ENCODE results near the gene MAP3K5.
"Not testable (repeated sequence)": the region's sequence is repeated elsewhere in the genome, so short reads cannot be mapped to it uniquely, and the experiment has no call there.

The MAP3K5 gene

DNA sequence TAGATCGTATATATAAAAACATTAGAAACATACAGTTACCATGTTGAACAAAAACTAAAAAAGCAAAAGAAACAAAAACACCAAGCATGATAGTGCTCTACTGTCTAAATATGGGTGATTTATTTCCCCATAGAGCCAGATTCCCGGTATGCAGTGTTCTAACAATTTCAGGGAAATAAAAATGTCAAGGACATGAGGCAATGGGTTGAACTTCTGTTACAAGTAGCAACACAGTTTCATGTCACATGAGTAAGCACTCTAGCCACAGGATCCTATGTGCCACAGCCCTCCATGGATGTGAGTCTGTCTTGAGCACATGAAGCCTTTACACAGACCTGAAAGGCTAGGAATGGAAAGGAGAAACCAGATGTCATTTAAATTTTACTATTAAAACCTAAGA is 96.0 kb downstream of the MAP3K5 start:
- DNase-seq (ENCODE audit: low read depth in 3 of 3, low spot score in 1 of 3) = no peak

GRCh38 chr6:136695412-136695811 is 96.9 kb downstream of the MAP3K5 start:
- DNase-seq (ENCODE audit: low read depth in 3 of 3, low spot score in 1 of 3) = no peak

GRCh38 chr6:136693090-136693489 is 99.2 kb downstream of the MAP3K5 start:
- no peak for DNase-seq (ENCODE audit: low read depth in 3 of 3, low spot score in 1 of 3)

- not testable (repeated sequence) for DNase-seq (ENCODE audit: low read depth in 3 of 3, low spot score in 1 of 3)
Observed at GRCh38 chr6:136687894-136688293, 104.4 kb downstream of the MAP3K5 start.

- no peak for DNase-seq (ENCODE audit: low read depth in 3 of 3, low spot score in 1 of 3)
Observed at GRCh38 chr6:136685540-136686108, 106.7 kb downstream of the MAP3K5 start.

DNA sequence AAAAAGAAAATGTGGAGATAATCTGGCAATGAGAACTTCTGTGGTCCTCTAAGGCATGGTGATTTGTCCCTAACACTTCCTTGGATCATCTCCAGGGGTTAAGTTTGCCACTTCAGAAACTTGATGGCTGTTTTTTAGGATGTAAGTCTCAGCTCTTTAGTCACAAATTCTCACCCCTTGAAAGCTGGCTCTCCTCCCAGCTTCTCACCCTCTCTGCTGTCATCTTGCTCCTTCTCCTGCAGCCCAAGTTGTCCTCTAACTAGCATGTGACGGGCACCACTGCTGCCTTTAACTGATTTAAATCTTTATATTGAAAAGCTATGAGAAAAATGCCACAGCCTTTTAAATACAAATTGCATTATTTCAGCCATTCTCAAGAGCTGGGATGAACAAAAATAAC is 107.8 kb downstream of the MAP3K5 start:
- no peak for DNase-seq (ENCODE audit: low read depth in 3 of 3, low spot score in 1 of 3)

DNA sequence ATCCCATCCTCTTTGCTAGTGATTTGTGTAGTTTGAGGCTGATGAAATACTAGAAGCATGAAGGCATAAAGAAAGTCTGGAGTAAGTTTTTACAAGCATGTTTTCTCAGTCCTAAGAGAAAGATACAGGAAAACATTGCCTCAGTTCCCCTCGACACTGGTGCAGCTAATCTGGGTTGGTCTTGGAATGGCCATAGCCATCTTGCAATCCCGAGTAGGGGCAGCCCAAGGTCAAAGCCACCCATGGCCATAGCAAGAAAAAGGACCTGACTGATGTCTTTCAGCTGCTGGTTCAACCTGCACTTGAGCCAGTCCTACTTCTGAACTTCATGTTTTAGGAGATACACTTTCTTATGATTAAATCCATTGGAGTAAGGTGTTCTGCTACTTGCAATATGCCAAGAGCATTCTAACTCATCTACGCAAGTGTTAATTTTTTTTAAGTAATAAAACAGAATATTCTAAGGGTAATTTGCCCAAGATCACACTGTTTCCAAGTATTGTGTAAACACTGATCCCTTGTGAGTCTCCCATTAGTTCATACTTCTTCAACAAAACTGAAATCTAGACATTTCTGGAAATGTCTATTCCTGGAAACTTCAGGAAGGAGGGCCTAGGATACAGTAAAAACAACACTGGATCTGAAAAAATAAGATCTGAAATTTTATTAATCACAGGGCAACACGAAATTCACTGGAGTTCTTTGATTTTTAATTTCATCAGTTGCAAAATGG is 108.9 kb downstream of the MAP3K5 start:
- no peak for DNase-seq (ENCODE audit: low read depth in 3 of 3, low spot score in 1 of 3)

DNA sequence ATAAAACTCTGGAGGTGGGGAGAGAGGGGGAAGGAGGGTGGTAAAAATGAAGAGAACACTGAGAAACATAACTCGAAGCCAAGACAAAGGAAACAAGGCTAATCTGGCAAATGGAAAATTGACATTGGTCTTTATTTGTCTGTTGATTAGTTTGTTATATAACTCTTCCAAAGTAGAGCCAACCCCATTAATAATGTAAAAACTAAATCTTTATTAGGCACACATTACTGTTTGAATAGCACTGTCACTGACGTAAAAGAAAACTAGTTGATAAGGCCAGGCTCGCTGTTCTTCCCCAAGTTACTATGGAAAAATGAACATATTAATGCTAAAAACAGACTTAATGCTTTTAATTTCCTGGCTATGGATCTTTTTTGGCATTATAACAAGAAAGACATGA is 110.0 kb downstream of the MAP3K5 start:
- no peak for DNase-seq (ENCODE audit: low read depth in 3 of 3, low spot score in 1 of 3)

- DNase-seq (ENCODE audit: low read depth in 3 of 3, low spot score in 1 of 3) = no peak
Observed at GRCh38 chr6:136677822-136678221, 114.5 kb downstream of the MAP3K5 start.

- DNase-seq (ENCODE audit: low read depth in 3 of 3, low spot score in 1 of 3) = no peak
Observed at GRCh38 chr6:136677344-136677743, 114.9 kb downstream of the MAP3K5 start.

- DNase-seq (ENCODE audit: low read depth in 3 of 3, low spot score in 1 of 3) = no peak
Observed at GRCh38 chr6:136676075-136676474, 116.2 kb downstream of the MAP3K5 start.

- no peak for DNase-seq (ENCODE audit: low read depth in 3 of 3, low spot score in 1 of 3)
Observed at GRCh38 chr6:136673571-136673970, 118.7 kb downstream of the MAP3K5 start.

GRCh38 chr6:136672144-136672543 is 120.1 kb downstream of the MAP3K5 start:
- DNase-seq (ENCODE audit: low read depth in 3 of 3, low spot score in 1 of 3) = no peak

GRCh38 chr6:136669299-136669699 is 123.0 kb downstream of the MAP3K5 start:
- DNase-seq (ENCODE audit: low read depth in 3 of 3, low spot score in 1 of 3) = no peak

DNA sequence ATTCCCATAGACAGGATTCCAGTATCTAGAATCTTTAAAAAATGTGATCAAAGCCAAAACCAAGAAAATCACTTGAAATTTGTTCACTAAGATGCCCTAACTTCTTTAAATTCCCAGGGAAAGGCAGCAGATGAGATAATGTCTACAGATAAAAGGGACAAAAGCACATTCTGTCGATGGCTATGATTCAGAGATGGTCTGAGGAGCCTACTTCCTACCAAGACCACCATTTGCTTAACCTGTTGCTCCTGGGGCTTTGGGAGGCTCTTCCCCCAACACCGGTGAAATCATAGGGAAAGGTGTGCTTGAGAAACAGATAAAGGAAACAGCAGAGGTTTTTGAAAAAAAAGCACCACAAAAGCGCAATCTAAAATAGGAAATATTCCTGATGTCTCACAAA is 123.7 kb downstream of the MAP3K5 start:
- DNase-seq (ENCODE audit: low read depth in 3 of 3, low spot score in 1 of 3) = no peak

- DNase-seq (ENCODE audit: low read depth in 3 of 3, low spot score in 1 of 3) = no peak
Observed at GRCh38 chr6:136666041-136666440, 126.2 kb downstream of the MAP3K5 start.

DNA sequence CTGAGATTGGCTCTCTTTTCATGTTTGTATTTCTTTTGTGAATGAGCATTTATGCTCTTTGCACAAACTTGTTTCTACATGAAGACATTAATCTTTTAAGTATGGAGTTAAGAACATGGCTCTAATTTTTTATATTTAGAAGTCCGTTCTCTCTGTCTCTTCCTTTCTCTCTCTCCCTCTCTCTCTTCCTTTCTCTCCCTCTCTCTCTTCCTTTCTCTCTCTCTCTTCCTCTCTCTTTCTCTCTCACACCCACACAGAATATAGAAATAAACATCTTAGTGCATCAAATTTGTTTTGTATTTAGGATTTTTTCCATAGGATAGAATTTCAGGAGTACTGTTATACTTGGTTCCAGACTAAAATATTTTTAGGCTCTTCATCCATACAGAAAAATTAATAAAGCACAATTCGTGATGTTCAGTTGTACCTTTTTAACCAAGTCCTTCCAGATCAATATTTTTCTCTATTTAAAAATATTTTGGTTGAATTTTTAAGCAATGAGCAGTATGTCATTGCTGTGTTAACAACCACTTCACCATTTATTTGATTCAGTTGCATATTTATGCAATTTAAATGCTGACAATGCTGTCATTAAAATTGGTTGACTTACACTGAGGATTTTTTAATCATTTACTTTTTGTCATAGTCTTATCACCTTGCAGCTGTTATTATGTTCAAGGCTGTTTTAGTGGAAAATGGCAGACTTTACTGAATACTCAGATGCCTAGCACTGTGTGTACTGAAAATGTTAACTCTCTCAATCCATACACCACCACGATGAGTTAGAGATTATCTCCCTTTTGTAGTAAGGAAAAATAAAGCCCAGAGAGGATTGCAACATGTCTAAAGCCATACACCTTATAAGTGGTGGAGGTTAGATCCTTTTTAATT is 129.7 kb downstream of the MAP3K5 start:
- no peak for DNase-seq (ENCODE audit: low read depth in 3 of 3, low spot score in 1 of 3)

- no peak for DNase-seq (ENCODE audit: low read depth in 3 of 3, low spot score in 1 of 3)
Observed at GRCh38 chr6:136660727-136661126, 131.6 kb downstream of the MAP3K5 start.

GRCh38 chr6:136659991-136660499 is 132.2 kb downstream of the MAP3K5 start:
- no peak for DNase-seq (ENCODE audit: low read depth in 3 of 3, low spot score in 1 of 3)

DNA sequence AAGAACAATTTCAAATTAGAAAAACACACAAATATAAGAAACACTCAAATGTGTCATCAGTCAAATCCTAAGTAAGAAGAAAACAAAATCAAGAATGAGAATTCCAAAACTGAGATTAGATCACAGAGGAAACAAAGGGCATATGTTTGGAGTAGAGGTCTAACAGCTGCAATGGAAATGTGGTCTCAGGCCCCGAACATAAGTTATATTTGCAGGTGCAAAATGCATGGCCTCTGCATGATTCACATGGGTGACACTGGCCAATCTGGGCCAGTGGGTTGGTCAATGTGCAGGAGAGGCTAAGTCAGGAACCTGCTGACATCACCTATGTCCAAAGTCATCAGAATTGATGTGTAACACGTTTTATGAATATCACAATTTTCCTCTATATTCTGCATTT is 133.6 kb downstream of the MAP3K5 start:
- DNase-seq (ENCODE audit: low read depth in 3 of 3, low spot score in 1 of 3) = no peak

- DNase-seq (ENCODE audit: low read depth in 3 of 3, low spot score in 1 of 3) = no peak
Observed at GRCh38 chr6:136657666-136658065, 134.6 kb downstream of the MAP3K5 start.

DNA sequence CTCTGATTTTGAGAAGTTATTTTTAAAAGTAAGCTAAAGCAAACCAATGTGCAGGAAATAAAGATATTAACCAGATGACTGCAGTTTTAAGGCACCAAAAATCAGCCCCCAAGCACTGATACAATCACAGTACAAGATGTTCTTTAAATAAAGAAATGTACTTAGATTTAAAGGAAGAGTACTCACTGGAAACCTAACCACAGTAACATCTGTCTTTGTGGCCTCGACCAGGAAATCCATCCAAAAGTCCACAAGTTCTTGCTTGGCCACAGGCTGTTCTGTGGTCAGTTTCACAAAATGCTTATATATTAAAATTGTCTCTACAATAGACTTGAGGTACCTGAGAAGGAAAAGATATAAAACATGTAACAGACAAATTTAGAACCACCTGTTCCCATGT is 136.2 kb downstream of the MAP3K5 start:
- no peak for DNase-seq (ENCODE audit: low read depth in 3 of 3, low spot score in 1 of 3)
